Neural progenitor cell (in vitro differentiated cells): ENCODE measurements around the gene SOD3. TPM values are rescaled to one million over a fixed set of nuclear protein-coding genes. Genes with fewer than 3 reads are reported as not detected.

ENCODE experiments used
- DNase-seq: peaks from one replicate; pipeline ENCODE4 v3.0.0-alpha.2; 2016; ENCODE audit warnings: low spot score
- H2AFZ ChIP-seq: fragments of 200-600 bp; sonication (generic); replicated peaks from 2 replicates; pipeline ENCODE4 v1.6.1; 2016; ENCODE audit warnings: antibody characterized with exemption
- H3F3A ChIP-seq: fragments of 200-600 bp; sonication (generic); 2 replicates; pipeline ENCODE4 v1.6.1; 2016; ENCODE audit warnings: antibody characterized with exemption, low read depth
- H3K27ac ChIP-seq: fragments of 200-600 bp; sonication (generic); 2 replicates; pipeline ENCODE4 v1.5.1; 2016; ENCODE audit warnings: mild to moderate bottlenecking
- H3K27me3 ChIP-seq: fragments of 200-600 bp; sonication (generic); 2 replicates; pipeline ENCODE4 v1.6.1; 2016; ENCODE audit warnings: mild to moderate bottlenecking, moderate library complexity
- H3K36me3 ChIP-seq: fragments of 200-600 bp; sonication (generic); 2 replicates; pipeline ENCODE4 v1.5.1; 2016
- H3K4me1 ChIP-seq: fragments of 200-600 bp; sonication (generic); 2 replicates; pipeline ENCODE4 v1.6.1; 2016; ENCODE audit warnings: mixed run types
- H3K4me2 ChIP-seq: fragments of 200-600 bp; sonication (generic); 2 replicates; pipeline ENCODE4 v1.6.1; 2016
- H3K4me3 ChIP-seq: fragments of 200-600 bp; sonication (generic); 2 replicates; pipeline ENCODE4 v1.5.1; 2016
- H3K79me2 ChIP-seq: fragments of 200-600 bp; sonication (generic); 2 replicates; pipeline ENCODE4 v1.6.1; 2016; ENCODE audit warnings: low read depth
- H3K9ac ChIP-seq: fragments of 200-600 bp; sonication (generic); 2 replicates; pipeline ENCODE4 v1.6.1; 2016
- H3K9me3 ChIP-seq: fragments of 200-600 bp; sonication (generic); 2 replicates; pipeline ENCODE4 v1.5.1; 2016; ENCODE audit warnings: low read depth
- H4K20me1 ChIP-seq: fragments of 200-600 bp; sonication (generic); 2 replicates; pipeline ENCODE4 v1.6.1; 2016; ENCODE audit warnings: low read depth
- H3K27ac Mint-ChIP-seq: 3 replicates; pipeline ENCODE4 v1.8.0; 2021; ENCODE audit warnings: mixed read lengths
- H3K27me3 Mint-ChIP-seq: 2 replicates; pipeline ENCODE4 v1.8.0; 2022; ENCODE audit warnings: low read depth, mild to moderate bottlenecking, inconsistent platforms, moderate library complexity, mixed read lengths; ENCODE audit not compliant: insufficient read depth
- H3K36me3 Mint-ChIP-seq: 3 replicates; pipeline ENCODE4 v1.8.0; 2021; ENCODE audit warnings: mixed read lengths
- H3K4me1 Mint-ChIP-seq: 3 replicates; pipeline ENCODE4 v1.8.0; 2021; ENCODE audit warnings: mixed read lengths
- H3K4me3 Mint-ChIP-seq: 3 replicates; pipeline ENCODE4 v1.8.0; 2021; ENCODE audit warnings: mild to moderate bottlenecking, moderate library complexity, mixed read lengths
- H3K9me3 Mint-ChIP-seq: 3 replicates; pipeline ENCODE4 v1.8.0; 2020; ENCODE audit warnings: mixed read lengths
- CTCF ChIP-seq: fragments of 200-600 bp; sonication (generic); IDR thresholded peaks from 2 replicates; pipeline ENCODE4 v1.5.1; 2017; ENCODE audit warnings: antibody characterized with exemption, mild to moderate bottlenecking
- EZH2 ChIP-seq: fragments of 200-600 bp; sonication (generic); IDR thresholded peaks from 2 replicates; pipeline ENCODE4 v1.6.1; 2017; ENCODE audit warnings: antibody characterized with exemption, mild to moderate bottlenecking, moderate library complexity
- EZH2phosphoT487 ChIP-seq: fragments of 200-600 bp; sonication (generic); IDR thresholded peaks from 2 replicates; pipeline ENCODE4 v1.6.1; 2017; ENCODE audit warnings: antibody characterized with exemption
- total RNA-seq: library from RNA; depleted of rRNA; stranded (reverse); fragments of >200 nt; gene quantifications from 2 replicates; pipeline ENCODE4 v1.2.3, GENCODE V29; 2015; ENCODE audit warnings: low replicate concordance

SOD3 gene
- total RNA-seq, 1 donor from 2014 or later: 0.11 TPM

- no peaks in the 10 kb centered on the region for H3K27me3 ChIP-seq
- no peak for TF ChIP-seq EZH2phosphoT487
- no peak for TF ChIP-seq EZH2
- no peak for TF ChIP-seq CTCF
- DNase-seq: no peak
- no peaks in the 10 kb centered on the region for H3K36me3 Mint-ChIP-seq
- peaks cover 2% of the 10 kb centered on the region for H3K27me3 Mint-ChIP-seq
- no peaks in the 10 kb centered on the region for H3F3A ChIP-seq
- peaks cover 12% of the 10 kb centered on the region for H3K4me1 Mint-ChIP-seq
- H3K4me2 ChIP-seq: no peak overlapping the region
- H4K20me1 ChIP-seq: no peaks in the 10 kb centered on the region
- no peaks in the 10 kb centered on the region for H3K36me3 ChIP-seq
- peaks cover 6% of the 10 kb centered on the region for H3K4me1 ChIP-seq
- no peak overlapping the region for H2AFZ ChIP-seq
- no peak overlapping the region for H3K27ac ChIP-seq
- H3K79me2 ChIP-seq: no peaks in the 10 kb centered on the region
- no peak overlapping the region for H3K4me3 ChIP-seq
- no peak overlapping the region for H3K4me3 Mint-ChIP-seq
- H3K9ac ChIP-seq: no peak overlapping the region
- no peak overlapping the region for H3K27ac Mint-ChIP-seq
- H3K9me3 ChIP-seq: no peaks in the 10 kb centered on the region
- H3K9me3 Mint-ChIP-seq: no peaks in the 10 kb centered on the region
Measured at GRCh38 chr4:24840826-24841543, 45.6 kb downstream of the SOD3 start.

DNA sequence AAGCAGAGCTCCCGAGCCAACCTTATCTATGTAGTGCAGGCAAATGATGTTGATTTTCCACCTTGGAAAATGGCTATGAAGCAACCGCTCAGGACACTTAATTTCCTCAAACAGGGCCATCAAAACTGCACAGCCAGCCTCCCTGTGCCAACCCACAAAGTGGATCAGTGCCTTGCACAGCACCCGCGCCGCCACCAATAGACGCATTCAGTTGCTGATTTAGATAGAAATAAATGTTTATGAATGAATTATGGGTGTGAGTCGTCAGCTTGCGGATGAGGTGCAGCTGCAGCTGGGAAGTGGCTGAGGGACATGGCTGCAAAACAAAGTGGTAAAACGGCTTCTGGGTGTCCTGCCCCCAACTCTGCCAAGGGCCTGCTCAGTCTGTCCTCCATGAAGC lies 47.0 kb downstream of the SOD3 start:
- H3K27me3 ChIP-seq: no peaks in the 10 kb centered on the region
- Mint-ChIP-seq H3K27ac (no peak overlapping the region), H3K4me1 (peaks cover 14% of the 10 kb centered on the region), H3K4me3 (no peak overlapping the region), H3K9me3 (no peaks in the 10 kb centered on the region), H3K27me3 (peaks cover 2% of the 10 kb centered on the region), H3K36me3 (no peaks in the 10 kb centered on the region)
- no peaks in the 10 kb centered on the region for H3F3A ChIP-seq
- H3K4me3 ChIP-seq: no peak overlapping the region
- H2AFZ ChIP-seq: no peak overlapping the region
- H3K27ac ChIP-seq: no peak overlapping the region
- no peaks in the 10 kb centered on the region for H4K20me1 ChIP-seq
- no peak overlapping the region for H3K9ac ChIP-seq
- DNase-seq: no peak
- H3K36me3 ChIP-seq: no peaks in the 10 kb centered on the region
- no peaks in the 10 kb centered on the region for H3K9me3 ChIP-seq
- H3K4me1 ChIP-seq: peaks cover 6% of the 10 kb centered on the region
- no peak for TF ChIP-seq CTCF
- TF ChIP-seq EZH2phosphoT487: no peak
- no peak for TF ChIP-seq EZH2
- no peak overlapping the region for H3K4me2 ChIP-seq
- no peaks in the 10 kb centered on the region for H3K79me2 ChIP-seq

GRCh38 chr4:24843096-24843495 lies 47.7 kb downstream of the SOD3 start:
- Histone ChIP-seq H4K20me1 (no peaks in the 10 kb centered on the region), H3K9ac (no peak overlapping the region), H2AFZ (no peak overlapping the region), H3K4me2 (no peak overlapping the region), H3K27me3 (no peaks in the 10 kb centered on the region), H3K4me1 (peaks cover under 1% of the 10 kb centered on the region), H3K79me2 (no peaks in the 10 kb centered on the region), H3F3A (no peaks in the 10 kb centered on the region), H3K4me3 (no peak overlapping the region), H3K9me3 (no peaks in the 10 kb centered on the region), H3K27ac (no peak overlapping the region), H3K36me3 (no peaks in the 10 kb centered on the region)
- Mint-ChIP-seq H3K27ac (no peak overlapping the region), H3K4me3 (no peak overlapping the region), H3K4me1 (peaks cover 14% of the 10 kb centered on the region), H3K36me3 (no peaks in the 10 kb centered on the region), H3K9me3 (no peaks in the 10 kb centered on the region), H3K27me3 (peaks cover 2% of the 10 kb centered on the region)
- no peak for TF ChIP-seq EZH2phosphoT487
- no peak for TF ChIP-seq CTCF
- no peak for TF ChIP-seq EZH2
- DNase-seq: no peak
